Measurements from ENCODE around the gene GADD45A. TPM values are rescaled to one million over a fixed set of nuclear protein-coding genes. Genes with fewer than 3 reads are reported as not detected.

Gene GADD45A
- total RNA-seq, 1 donor from 2014 or later, result 46.5 TPM

DNA sequence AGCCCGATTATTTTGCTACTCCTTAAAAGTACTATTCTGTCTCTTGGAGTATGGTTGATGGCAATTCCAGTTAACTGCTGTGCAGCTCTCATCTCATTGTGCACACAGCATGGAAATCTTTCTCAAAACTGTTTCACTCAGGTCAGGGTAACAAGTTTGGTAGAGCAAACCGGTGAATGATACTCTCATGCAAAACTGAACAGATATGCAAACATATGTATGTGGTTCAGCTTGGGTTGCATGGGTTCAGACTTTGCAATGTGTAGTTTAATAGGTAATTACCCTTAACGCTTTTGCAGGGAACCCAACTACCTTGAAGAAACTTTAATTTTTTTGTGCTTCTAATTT, 2.2 kb downstream of the GADD45A start:
- DNase-seq (ENCODE audit: low spot score), result no peak
- Mint-ChIP-seq H3K27me3 (ENCODE audit: unreplicated experiment) (peaks cover 9% of the 10 kb centered on the region), H3K27ac (ENCODE audit: unreplicated experiment) (peak overlapping the region; percentile 97), H3K4me1 (ENCODE audit: unreplicated experiment) (peaks cover 33% of the 10 kb centered on the region), H3K36me3 (ENCODE audit: low read depth, unreplicated experiment) (peaks cover 17% of the 10 kb centered on the region), H3K9me3 (ENCODE audit: unreplicated experiment) (no peaks in the 10 kb centered on the region), H3K4me3 (ENCODE audit: unreplicated experiment) (peak overlapping the region; percentile 99)
- TF ChIP-seq, protein P1, sequence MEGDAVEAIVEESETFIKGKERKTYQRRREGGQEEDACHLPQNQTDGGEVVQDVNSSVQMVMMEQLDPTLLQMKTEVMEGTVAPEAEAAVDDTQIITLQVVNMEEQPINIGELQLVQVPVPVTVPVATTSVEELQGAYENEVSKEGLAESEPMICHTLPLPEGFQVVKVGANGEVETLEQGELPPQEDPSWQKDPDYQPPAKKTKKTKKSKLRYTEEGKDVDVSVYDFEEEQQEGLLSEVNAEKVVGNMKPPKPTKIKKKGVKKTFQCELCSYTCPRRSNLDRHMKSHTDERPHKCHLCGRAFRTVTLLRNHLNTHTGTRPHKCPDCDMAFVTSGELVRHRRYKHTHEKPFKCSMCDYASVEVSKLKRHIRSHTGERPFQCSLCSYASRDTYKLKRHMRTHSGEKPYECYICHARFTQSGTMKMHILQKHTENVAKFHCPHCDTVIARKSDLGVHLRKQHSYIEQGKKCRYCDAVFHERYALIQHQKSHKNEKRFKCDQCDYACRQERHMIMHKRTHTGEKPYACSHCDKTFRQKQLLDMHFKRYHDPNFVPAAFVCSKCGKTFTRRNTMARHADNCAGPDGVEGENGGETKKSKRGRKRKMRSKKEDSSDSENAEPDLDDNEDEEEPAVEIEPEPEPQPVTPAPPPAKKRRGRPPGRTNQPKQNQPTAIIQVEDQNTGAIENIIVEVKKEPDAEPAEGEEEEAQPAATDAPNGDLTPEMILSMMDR (IDR thresholded peaks at IDR 0.05; ENCODE audit: unreplicated experiment), result no peak

DNA sequence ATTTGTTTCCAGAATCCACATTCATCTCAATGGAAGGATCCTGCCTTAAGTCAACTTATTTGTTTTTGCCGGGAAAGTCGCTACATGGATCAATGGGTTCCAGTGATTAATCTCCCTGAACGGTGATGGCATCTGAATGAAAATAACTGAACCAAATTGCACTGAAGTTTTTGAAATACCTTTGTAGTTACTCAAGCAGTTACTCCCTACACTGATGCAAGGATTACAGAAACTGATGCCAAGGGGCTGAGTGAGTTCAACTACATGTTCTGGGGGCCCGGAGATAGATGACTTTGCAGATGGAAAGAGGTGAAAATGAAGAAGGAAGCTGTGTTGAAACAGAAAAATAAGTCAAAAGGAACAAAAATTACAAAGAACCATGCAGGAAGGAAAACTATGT, 2.6 kb downstream of the GADD45A start:
- Mint-ChIP-seq H3K27ac (ENCODE audit: unreplicated experiment) (peak overlapping the region; percentile 70), H3K36me3 (ENCODE audit: low read depth, unreplicated experiment) (peaks cover 17% of the 10 kb centered on the region), H3K4me1 (ENCODE audit: unreplicated experiment) (peaks cover 33% of the 10 kb centered on the region), H3K9me3 (ENCODE audit: unreplicated experiment) (no peaks in the 10 kb centered on the region), H3K27me3 (ENCODE audit: unreplicated experiment) (peaks cover 9% of the 10 kb centered on the region), H3K4me3 (ENCODE audit: unreplicated experiment) (peak overlapping the region; percentile 85)
- TF ChIP-seq, protein P1 (IDR thresholded peaks at IDR 0.05; ENCODE audit: unreplicated experiment), result no peak
- no peak for DNase-seq (ENCODE audit: low spot score)

DNA sequence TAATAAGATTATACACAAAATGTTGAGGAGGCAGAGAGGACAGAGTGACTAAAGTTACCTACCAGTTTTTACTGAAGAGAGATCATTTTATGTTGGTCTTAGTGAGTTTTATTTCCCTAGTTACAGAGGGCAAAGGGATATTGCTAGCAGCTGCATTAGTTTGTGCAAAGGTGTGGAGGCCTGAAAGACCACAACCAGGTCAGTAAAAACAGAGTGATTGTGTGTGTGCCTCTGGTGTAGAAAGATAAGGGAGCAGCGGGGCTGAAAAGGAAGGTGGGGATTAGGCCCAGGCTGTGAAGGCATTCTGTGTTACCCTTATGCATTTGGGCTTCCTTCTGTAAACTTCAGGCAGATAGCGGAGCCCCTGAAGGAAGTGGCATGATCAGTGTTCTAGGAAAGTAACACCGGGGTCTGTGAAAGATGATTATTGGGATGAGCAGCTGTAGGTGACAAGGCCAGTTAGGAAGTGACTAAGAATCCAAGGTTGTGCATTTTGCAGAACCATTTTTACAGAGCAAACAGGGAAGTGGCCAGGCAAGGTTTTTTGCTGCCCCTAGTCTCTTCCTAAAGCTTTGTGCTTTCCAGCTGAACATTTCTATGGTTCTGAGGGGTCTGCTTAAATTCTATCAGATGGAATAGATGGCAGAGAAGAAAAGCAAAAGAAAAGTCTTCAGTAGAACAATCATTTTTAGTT, 3.7 kb downstream of the GADD45A start:
- peak overlapping the region; percentile 79 for H3K27ac Mint-ChIP-seq (ENCODE audit: unreplicated experiment)
- H3K36me3 Mint-ChIP-seq (ENCODE audit: low read depth, unreplicated experiment), result peaks cover 17% of the 10 kb centered on the region
- H3K4me1 Mint-ChIP-seq (ENCODE audit: unreplicated experiment), result peaks cover 33% of the 10 kb centered on the region
- DNase-seq (ENCODE audit: low spot score), result peak; percentile 12
- peaks cover 9% of the 10 kb centered on the region for H3K27me3 Mint-ChIP-seq (ENCODE audit: unreplicated experiment)
- H3K4me3 Mint-ChIP-seq (ENCODE audit: unreplicated experiment), result peak overlapping the region; percentile 62
- TF ChIP-seq, protein P1 (IDR thresholded peaks at IDR 0.05; ENCODE audit: unreplicated experiment), result no peak
- no peaks in the 10 kb centered on the region for H3K9me3 Mint-ChIP-seq (ENCODE audit: unreplicated experiment)

DNA sequence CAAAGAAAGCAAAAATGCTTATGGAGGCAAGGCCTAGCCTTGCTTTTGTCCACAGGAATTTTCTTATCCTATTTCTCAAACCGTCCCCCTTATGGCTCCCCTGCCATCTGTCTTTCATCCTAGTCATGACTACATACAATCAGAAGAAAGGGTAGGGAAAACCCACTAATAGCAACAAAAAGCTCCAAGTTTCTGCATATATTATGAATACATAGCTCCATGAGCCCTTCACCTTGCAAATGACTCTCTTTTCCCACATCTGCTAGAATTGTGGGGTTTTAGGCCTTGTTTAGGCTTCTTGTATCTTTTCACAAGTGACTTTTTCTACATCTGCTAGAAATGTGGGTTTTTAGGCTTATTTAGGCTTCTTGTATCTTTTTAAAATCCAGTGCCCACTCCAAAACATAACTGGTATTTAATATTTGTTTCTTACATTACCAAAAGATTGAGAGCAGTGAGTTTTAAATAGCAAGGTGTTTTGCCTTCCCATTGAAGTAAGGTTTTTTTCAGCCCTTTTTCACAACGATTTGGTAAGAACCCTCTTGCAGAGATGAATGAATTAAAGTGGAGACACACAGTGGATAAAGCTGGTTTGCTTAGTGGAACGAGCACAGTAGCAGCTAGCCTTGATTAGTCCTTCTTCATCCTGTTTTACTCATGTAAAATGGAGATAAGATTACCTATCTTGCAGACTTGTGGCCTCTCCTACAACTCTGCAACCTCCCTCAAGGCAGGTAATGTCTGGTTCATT, 4.4 kb downstream of the GADD45A start:
- H3K9me3 Mint-ChIP-seq (ENCODE audit: unreplicated experiment), result no peaks in the 10 kb centered on the region
- H3K4me3 Mint-ChIP-seq (ENCODE audit: unreplicated experiment), result peak overlapping the region; percentile 18
- H3K4me1 Mint-ChIP-seq (ENCODE audit: unreplicated experiment), result peaks cover 30% of the 10 kb centered on the region
- no peak for DNase-seq (ENCODE audit: low spot score)
- H3K27me3 Mint-ChIP-seq (ENCODE audit: unreplicated experiment), result peaks cover 7% of the 10 kb centered on the region
- H3K27ac Mint-ChIP-seq (ENCODE audit: unreplicated experiment), result peak overlapping the region; percentile 79
- peaks cover 16% of the 10 kb centered on the region for H3K36me3 Mint-ChIP-seq (ENCODE audit: low read depth, unreplicated experiment)
- TF ChIP-seq, protein P1 (IDR thresholded peaks at IDR 0.05; ENCODE audit: unreplicated experiment), result no peak

DNA sequence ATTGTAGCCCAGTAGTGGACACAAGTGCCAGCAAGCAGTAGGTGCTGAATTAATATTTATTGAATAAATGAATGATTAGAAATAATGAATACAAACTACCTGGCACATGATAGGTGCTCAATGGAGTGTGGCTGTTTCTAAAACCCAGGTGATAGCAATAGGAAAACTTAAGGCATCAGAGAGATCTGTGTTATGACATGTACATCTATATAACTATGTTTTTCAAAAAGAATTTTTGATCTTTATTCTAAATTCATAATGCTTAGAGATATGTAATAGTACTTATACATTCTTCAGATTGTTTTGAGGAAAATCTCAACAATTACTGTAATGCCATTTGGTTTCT, 5.0 kb downstream of the GADD45A start:
- no peak for DNase-seq (ENCODE audit: low spot score)
- peaks cover 30% of the 10 kb centered on the region for H3K4me1 Mint-ChIP-seq (ENCODE audit: unreplicated experiment)
- no peak overlapping the region for H3K27ac Mint-ChIP-seq (ENCODE audit: unreplicated experiment)
- H3K4me3 Mint-ChIP-seq (ENCODE audit: unreplicated experiment), result no peak overlapping the region
- TF ChIP-seq, protein P1 (IDR thresholded peaks at IDR 0.05; ENCODE audit: unreplicated experiment), result no peak
- peaks cover 4% of the 10 kb centered on the region for H3K27me3 Mint-ChIP-seq (ENCODE audit: unreplicated experiment)
- no peaks in the 10 kb centered on the region for H3K9me3 Mint-ChIP-seq (ENCODE audit: unreplicated experiment)
- H3K36me3 Mint-ChIP-seq (ENCODE audit: low read depth, unreplicated experiment), result peaks cover 13% of the 10 kb centered on the region
